SH-SY5Y (cell line): ENCODE data around the gene FBXO15.

Source experiments
- GATA2 ChIP-seq: IDR thresholded peaks from 2 replicates; pipeline ENCODE4 v1.6.1; 2011; ENCODE audit warnings: mild to moderate bottlenecking, low read depth, low read length
- GATA3 ChIP-seq: IDR thresholded peaks from 2 replicates; pipeline ENCODE4 v1.6.1; 2011; ENCODE audit warnings: low read depth, mild to moderate bottlenecking, low read length, moderate library complexity

DNA sequence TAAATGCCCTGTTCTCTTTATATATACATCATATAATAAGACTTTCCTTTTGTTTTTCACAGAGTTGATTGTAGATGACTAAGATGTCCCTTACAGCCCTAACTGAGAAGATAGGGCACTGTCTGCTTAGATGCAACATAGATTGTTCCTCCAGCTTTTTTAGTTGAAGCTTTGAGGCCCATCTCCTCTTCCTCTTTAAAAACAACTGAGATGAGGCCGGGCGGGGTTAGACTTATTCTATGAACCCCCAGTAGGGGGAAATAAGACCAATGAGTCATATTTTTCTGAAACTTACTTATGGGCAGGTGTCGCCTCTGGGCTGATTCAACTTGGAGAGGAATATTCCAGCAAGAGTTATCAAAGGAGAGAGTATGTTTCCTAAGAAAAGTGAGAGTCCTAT is 84.6 kb downstream of the FBXO15 start:
- TF ChIP-seq GATA2: no peak
- no peak for TF ChIP-seq GATA3
